Heart right ventricle (tissue), 16 donors: ENCODE data around the gene EGFL7. TPM values are rescaled to one million over a fixed set of nuclear protein-coding genes. Genes with fewer than 3 reads are reported as not detected.

Source experiments
- ATAC-seq, 8 donors: fragments of 200-7000 bp; cut with Tn5 transposase; one replicate each; pipeline ENCODE4 v1.9.1; 2020; ENCODE audit warnings: mild to moderate bottlenecking in 8 of 8, moderate library complexity in 8 of 8, moderate number of reproducible peaks in 1 of 8
- DNase-seq, 2 donors: peaks; one replicate each; pipeline ENCODE4 v3.0.0-alpha.2; 2020
- H3K27ac ChIP-seq, 10 donors: fragments of 200-600 bp; sonication (generic) in 2 of 10; one replicate each; pipeline versions ENCODE4 v1.5.0 to v1.8.0; 2020 to 2022; ENCODE audit warnings: mild to moderate bottlenecking in 3 of 10
- H3K27me3 ChIP-seq, 7 donors: fragments of 200-600 bp; one replicate each; pipeline ENCODE4 v1.8.0; 2021 to 2022; ENCODE audit warnings: mild to moderate bottlenecking in 2 of 7
- H3K36me3 ChIP-seq, 9 donors: fragments of 200-600 bp; sonication (generic) in 1 of 9; one replicate each; pipeline versions ENCODE4 v1.5.0 to v1.8.0; 2020 to 2022; ENCODE audit warnings: mild to moderate bottlenecking in 2 of 9
- H3K4me1 ChIP-seq, 9 donors: fragments of 200-600 bp; sonication (generic) in 1 of 9; one replicate each; pipeline versions ENCODE4 v1.5.0 to v1.8.0; 2020 to 2022; ENCODE audit warnings: mild to moderate bottlenecking in 4 of 9
- H3K4me3 ChIP-seq, 10 donors: fragments of 200-600 bp; sonication (generic) in 2 of 10; one replicate each; pipeline versions ENCODE4 v1.5.0 to v1.8.0; 2020 to 2022; ENCODE audit warnings: mild to moderate bottlenecking in 7 of 10, moderate library complexity in 2 of 10
- H3K9me3 ChIP-seq, 11 donors: fragments of 200-600 bp in 10 of 11; sonication (generic) in 2 of 11; one replicate each; pipeline versions ENCODE4 v1.5.0 to v1.8.0; 2013 to 2022; ENCODE audit warnings: mild to moderate bottlenecking in 2 of 11, control low read depth in 1 of 11, moderate library complexity in 1 of 11
- CTCF ChIP-seq, 9 donors: fragments of 200-600 bp; sonication (generic) in 2 of 9; IDR thresholded peaks; one replicate each; pipeline versions ENCODE4 v1.5.0 to v1.8.0; 2021 to 2022; ENCODE audit warnings: antibody characterized with exemption in 9 of 9, mild to moderate bottlenecking in 5 of 9, moderate library complexity in 1 of 9
- WGBS, 2 donors: extraction: QIAGEN DNeasy Blood & Tissue Kit; methylation state at CpG; one replicate each; pipeline ENCODE4 v1.1.7; 2013; ENCODE audit warnings: inconsistent platforms in 1 of 2; 5-methylcytosine and 5-hydroxymethylcytosine counted together
- intact Hi-C, 10 donors: fragments of 100-400 bp; cut with DNase I; formaldehyde crosslinking; loops; one replicate each; pipeline versions ENCODE4 v1.11.1 to v1.14.2; 2022
- polyA plus RNA-seq, 2 donors: library from polyadenylated mRNA; stranded (reverse); fragments of 200-250 nt; gene quantifications; one replicate each; pipeline ENCODE4 v1.2.3, GENCODE V29; 2013
- total RNA-seq, 10 donors: library from RNA; stranded (reverse); fragmentation: NEBNext Ultra II Directional in 3 of 10; extraction: Animal tissue kit (Norgen Biotek cat#: 25700) in 3 of 10; gene quantifications; one replicate each; pipeline versions ENCODE4 v1.2.1 to v1.2.4, GENCODE V29; 2021 to 2023
- donor health status: Arrhythmogenic right ventricular cardiomyopathy.
- donor health status: ischemic (EF 13 %, LVEDD 7.1; RV severe dilation, severe dysfunction).
- donor health status: healthy with polysubstance abuse.
- donor health status: DM: no; HTN: yes; CAD: no.
- donor health status: DM: no; HTN: no; CAD: no.
- donor health status: ischemic (EF 25% LVEDD 6.9; RV normal size, moderate dysfunction).
- donor health status: ischemic (EF 25% LVEDD 5.7; RV mildly dilated, moderate dysfunction).
- donor health status: healthy.
- donor health status: DM: yes; HTN: yes; CAD: no.
- donor health status: Ischemic cardiomyopathy.
- donor health status: ischemic (EF 35%, LVEDD 5.7; RV mildly dilated, moderate dysfunction).
- donor health status: nonischemic (EF 11% LVEDD 7.7; RV severe dilation, severe dysfunction).
- donor health status: DM: yes; HTN: yes; CAD: no.
- donor health status: PGD.
- donor health status: ischemic (EF 29% LVEDD 5.4; RV normal size, mild dysfunction).
- donor health status: nonischemic (EF 23%, LVEDD 6.1; RV moderate dilation, normal function).

The EGFL7 gene
- total and polyA plus RNA-seq, 12 donors, result 68.6 to 377 (median 101) TPM

- intact Hi-C loops, result loop anchor here in 1 of 10 donors (10.0 kb wide), 1 partner anchor 51 kb away; no protein-coding TSS in a partner anchor
- ATAC-seq (no peak), DNase-seq (no peak)
- no peak for TF ChIP-seq CTCF (IDR thresholded peaks at IDR 0.05)
- no peaks in the 10 kb centered on the region for H3K36me3 ChIP-seq
- no peak overlapping the region for H3K27ac ChIP-seq
- 88 to 89% methylated on average over 23 of the region's 23 CpGs for WGBS, 2 donors
- peaks cover 0 to 13% (median 3%) of the 10 kb centered on the region in 7 donors for H3K27me3 ChIP-seq
- no peak overlapping the region for H3K4me3 ChIP-seq
- peaks cover 4 to 52% (median 26%) of the 10 kb centered on the region in 9 donors for H3K4me1 ChIP-seq
- H3K9me3 ChIP-seq, result no peaks in the 10 kb centered on the region
Observed at GRCh38 chr9:136695955-136696354, 33.2 kb downstream of the EGFL7 start.

GRCh38 chr9:136696502-136696901, 33.8 kb downstream of the EGFL7 start:
- H3K4me3 ChIP-seq, result no peak overlapping the region
- ATAC-seq (no peak), DNase-seq (no peak)
- no peak overlapping the region for H3K27ac ChIP-seq
- WGBS, 2 donors, result 75 to 86% methylated on average over 9 of the region's 9 CpGs
- TF ChIP-seq CTCF (IDR thresholded peaks at IDR 0.05), result no peak
- H3K36me3 ChIP-seq, result no peaks in the 10 kb centered on the region
- H3K4me1 ChIP-seq, result peaks cover 4 to 52% (median 21%) of the 10 kb centered on the region in 9 donors
- H3K27me3 ChIP-seq, result peaks cover 0 to 19% (median 4%) of the 10 kb centered on the region in 7 donors
- intact Hi-C loops, result loop anchor here in 1 of 10 donors (10.0 kb wide), 1 partner anchor 52 kb away; no protein-coding TSS in a partner anchor
- no peaks in the 10 kb centered on the region for H3K9me3 ChIP-seq

GRCh38 chr9:136697146-136697820, 34.6 kb downstream of the EGFL7 start:
- 59 to 68% methylated on average over 23 of the region's 23 CpGs for WGBS, 2 donors
- Histone ChIP-seq H3K27me3 (peaks cover 0 to 25% (median 6%) of the 10 kb centered on the region in 7 donors), H3K36me3 (no peaks in the 10 kb centered on the region), H3K9me3 (no peaks in the 10 kb centered on the region), H3K4me3 (no peak overlapping the region), H3K4me1 (peaks cover 4 to 49% (median 17%) of the 10 kb centered on the region in 9 donors), H3K27ac (no peak overlapping the region)
- intact Hi-C loops, result loop anchor here in 1 of 10 donors (10.0 kb wide), 1 partner anchor 52 kb away; no protein-coding TSS in a partner anchor
- ATAC-seq (no peak), DNase-seq (peak in 1 of 2 donors; percentile 21)
- no peak for TF ChIP-seq CTCF (IDR thresholded peaks at IDR 0.05)

- DNase-seq (no peak), ATAC-seq (no peak)
- Histone ChIP-seq H3K27me3 (peaks cover 0 to 25% (median 6%) of the 10 kb centered on the region in 7 donors), H3K9me3 (no peaks in the 10 kb centered on the region), H3K27ac (no peak overlapping the region), H3K36me3 (no peaks in the 10 kb centered on the region), H3K4me1 (peaks cover 4 to 49% (median 17%) of the 10 kb centered on the region in 9 donors), H3K4me3 (no peak overlapping the region)
- no peak for TF ChIP-seq CTCF (IDR thresholded peaks at IDR 0.05)
- intact Hi-C loops, result loop anchor here in 1 of 10 donors (10.0 kb wide), 1 partner anchor 53 kb away; no protein-coding TSS in a partner anchor
- WGBS, 2 donors, result 73 to 81% methylated on average over 20 of the region's 20 CpGs
Observed at GRCh38 chr9:136697821-136698526, 35.3 kb downstream of the EGFL7 start.
